Measurements from ENCODE around the gene NCS1. TPM values are rescaled to one million over a fixed set of nuclear protein-coding genes. Genes with fewer than 3 reads are reported as not detected.

Gene NCS1
- total and polyA plus RNA-seq, 8 donors = 16.7 to 24.9 (median 19.7) TPM

- no peaks in the 10 kb centered on the region for H3K36me3 ChIP-seq
- intact Hi-C loops (cut with DNase I) = no loop called here
Measured at GRCh38 chr9:130156672-130157071, 15.5 kb upstream of the NCS1 start.

GRCh38 chr9:130157079-130157478, 15.1 kb upstream of the NCS1 start:
- H3K4me1 ChIP-seq = no peaks in the 10 kb centered on the region
- no peaks in the 10 kb centered on the region for H3K36me3 ChIP-seq
- intact Hi-C loops (cut with DNase I) = no loop called here
- H3K27ac ChIP-seq = no peak overlapping the region
- no peaks in the 10 kb centered on the region for H3K9me3 ChIP-seq
- H3K4me3 ChIP-seq = no peak overlapping the region
- H3K27me3 ChIP-seq = peaks cover 0 to 4% of the 10 kb centered on the region in 2 donors
- no peak for ATAC-seq
- no peak for DNase-seq
- TF ChIP-seq CTCF (IDR thresholded peaks at IDR 0.05) = no peak

More at GRCh38 chr9:130156672-130157071, 15.5 kb upstream of the NCS1 start:
- Histone ChIP-seq H3K27ac (no peak overlapping the region), H3K4me3 (no peak overlapping the region), H3K9me3 (no peaks in the 10 kb centered on the region), H3K4me1 (no peaks in the 10 kb centered on the region), H3K27me3 (peaks cover 0 to 4% of the 10 kb centered on the region in 2 donors)
- ATAC-seq (no peak), DNase-seq (no peak)
- TF ChIP-seq CTCF (IDR thresholded peaks at IDR 0.05) = no peak

GRCh38 chr9:130158001-130158400, 14.2 kb upstream of the NCS1 start:
- Histone ChIP-seq H3K27me3 (peaks cover 0 to 4% of the 10 kb centered on the region in 2 donors), H3K36me3 (no peaks in the 10 kb centered on the region), H3K4me1 (no peaks in the 10 kb centered on the region), H3K9me3 (no peaks in the 10 kb centered on the region), H3K4me3 (no peak overlapping the region), H3K27ac (no peak overlapping the region)
- no peak for DNase-seq
- no peak for TF ChIP-seq CTCF (IDR thresholded peaks at IDR 0.05)
- intact Hi-C loops (cut with DNase I) = no loop called here
- no peak for ATAC-seq

- no peaks in the 10 kb centered on the region for H3K36me3 ChIP-seq
- peaks cover 0 to 4% of the 10 kb centered on the region in 2 donors for H3K27me3 ChIP-seq
- intact Hi-C loops (cut with DNase I) = no loop called here
- DNase-seq (no peak), ATAC-seq (no peak)
- no peak overlapping the region for H3K27ac ChIP-seq
- H3K9me3 ChIP-seq = no peaks in the 10 kb centered on the region
- H3K4me3 ChIP-seq = no peak overlapping the region
- H3K4me1 ChIP-seq = no peaks in the 10 kb centered on the region
- no peak for TF ChIP-seq CTCF (IDR thresholded peaks at IDR 0.05)
Measured at GRCh38 chr9:130159057-130159456, 13.1 kb upstream of the NCS1 start.

- H3K27me3 ChIP-seq = peaks cover 0 to 4% of the 10 kb centered on the region in 2 donors
Measured at GRCh38 chr9:130159915-130160670, 12.1 kb upstream of the NCS1 start.

More at GRCh38 chr9:130159915-130160670, 12.1 kb upstream of the NCS1 start:
- no peak overlapping the region for H3K4me3 ChIP-seq
- DNase-seq = no peak
- H3K36me3 ChIP-seq = no peaks in the 10 kb centered on the region
- intact Hi-C loops (cut with DNase I) = no loop called here
- H3K27ac ChIP-seq = no peak overlapping the region
- H3K9me3 ChIP-seq = no peaks in the 10 kb centered on the region
- TF ChIP-seq CTCF (IDR thresholded peaks at IDR 0.05) = no peak
- ATAC-seq = no peak
- H3K4me1 ChIP-seq = no peaks in the 10 kb centered on the region
